Dedifferentiated amniotic fluid mesenchymal stem cell (primary cell): Measurements from ENCODE around the gene PDE6H.

ENCODE experiments used
- DNase-seq: peaks from one replicate; pipeline ENCODE4 v3.0.0-alpha.2; 2016; ENCODE audit errors: extremely low spot score

Gene PDE6H

GRCh38 chr12:15001733-15002382 lies 29.0 kb downstream of the PDE6H start:
- DNase-seq, result no peak

- no peak for DNase-seq
These were observed 31.6 kb downstream of the PDE6H start for GRCh38 chr12:15004421-15004820.

- no peak for DNase-seq
These were observed 32.2 kb downstream of the PDE6H start for GRCh38 chr12:15005064-15005463.

- DNase-seq, result no peak
These were observed 34.7 kb downstream of the PDE6H start for GRCh38 chr12:15007551-15007950.

- no peak for DNase-seq
These were observed 38.3 kb downstream of the PDE6H start for GRCh38 chr12:15011162-15011561.

GRCh38 chr12:15013634-15014179 lies 40.9 kb downstream of the PDE6H start:
- no peak for DNase-seq

GRCh38 chr12:15014708-15015107 lies 41.9 kb downstream of the PDE6H start:
- DNase-seq, result no peak

- DNase-seq, result no peak
These were observed 42.3 kb downstream of the PDE6H start for GRCh38 chr12:15015121-15015520.

GRCh38 chr12:15020156-15020555 lies 47.3 kb downstream of the PDE6H start:
- DNase-seq, result no peak
